Gastroesophageal sphincter (tissue), 4 donors: ENCODE results near the gene NRXN3. TPM values are rescaled to one million over a fixed set of nuclear protein-coding genes. Genes with fewer than 3 reads are reported as not detected.

ENCODE experiments used
- ATAC-seq: fragments of 150-250 bp; one replicate; pipeline ENCODE4 v1.9.1; 2016; ENCODE audit warnings: mild to moderate bottlenecking, moderate library complexity
- H3K27ac ChIP-seq, 4 donors: fragments of 200-600 bp; sonication (generic) in 3 of 4; 1 replicate in 3 of 4; 2 replicates in 1 of 4; pipeline ENCODE4 v1.5.1; 2016 to 2019
- H3K27me3 ChIP-seq: fragments of 200-600 bp; sonication (generic); one replicate; pipeline ENCODE4 v1.5.1; 2019
- H3K36me3 ChIP-seq, 2 donors: fragments of 200-600 bp; sonication (generic); one replicate each; pipeline ENCODE4 v1.5.1; 2019; ENCODE audit warnings: control low read depth in 1 of 2
- H3K4me1 ChIP-seq, 3 donors: fragments of 200-600 bp; sonication (generic); 1 replicate in 2 of 3; 2 replicates in 1 of 3; pipeline ENCODE4 v1.5.1; 2016 to 2019; ENCODE audit warnings: control low read depth in 2 of 3
- H3K4me3 ChIP-seq, 2 donors: fragments of 200-600 bp; sonication (generic); one replicate each; pipeline ENCODE4 v1.5.1; 2019; ENCODE audit warnings: mild to moderate bottlenecking in 1 of 2, moderate library complexity in 1 of 2
- H3K9me3 ChIP-seq, 3 donors: fragments of 200-600 bp; sonication (generic); one replicate each; pipeline ENCODE4 v1.5.1; 2017 to 2019; ENCODE audit warnings: control low read depth in 2 of 3
- EP300 ChIP-seq: sonication (generic); formaldehyde crosslinking; IDR thresholded peaks from one replicate; pipeline ENCODE4 v1.6.1; 2017; ENCODE audit warnings: antibody characterized with exemption, mild to moderate bottlenecking
- POLR2A ChIP-seq, 2 donors: fragments of 450-650 bp; IDR thresholded peaks; one replicate each; pipeline ENCODE4 v1.6.1; 2017; ENCODE audit warnings: antibody characterized with exemption in 2 of 2, mild to moderate bottlenecking in 2 of 2, moderate library complexity in 1 of 2
- POLR2AphosphoS5 ChIP-seq: sonication (generic); formaldehyde crosslinking; IDR thresholded peaks from one replicate; pipeline ENCODE4 v1.6.1; 2017; ENCODE audit warnings: antibody characterized with exemption
- WGBS, 2 donors: methylation state at CpG; one replicate each; pipeline ENCODE4 v1.1.5; 2018; ENCODE audit warnings: low coverage in 1 of 2; 5-methylcytosine and 5-hydroxymethylcytosine counted together
- total RNA-seq, 4 donors: library from RNA; depleted of rRNA; stranded (reverse); fragments of >200 nt; gene quantifications; one replicate each; pipeline ENCODE4 v1.1.0, GENCODE V29; 2016
- TF ChIP-seq, protein P1 (sequence below), 4 experiments: fragments of 200-600 bp in 2 of 4; fragments of 450-650 bp in 2 of 4; sonication (generic) in 1 of 4; IDR thresholded peaks; one replicate each; pipeline ENCODE4 v1.5.1; 2017 to 2019; ENCODE audit warnings: antibody characterized with exemption in 4 of 4, mild to moderate bottlenecking in 2 of 4, moderate library complexity in 2 of 4

Gene NRXN3
- total RNA-seq, 4 donors from 2014 or later, result 74.2 to 192 (median 98.2) TPM

DNA sequence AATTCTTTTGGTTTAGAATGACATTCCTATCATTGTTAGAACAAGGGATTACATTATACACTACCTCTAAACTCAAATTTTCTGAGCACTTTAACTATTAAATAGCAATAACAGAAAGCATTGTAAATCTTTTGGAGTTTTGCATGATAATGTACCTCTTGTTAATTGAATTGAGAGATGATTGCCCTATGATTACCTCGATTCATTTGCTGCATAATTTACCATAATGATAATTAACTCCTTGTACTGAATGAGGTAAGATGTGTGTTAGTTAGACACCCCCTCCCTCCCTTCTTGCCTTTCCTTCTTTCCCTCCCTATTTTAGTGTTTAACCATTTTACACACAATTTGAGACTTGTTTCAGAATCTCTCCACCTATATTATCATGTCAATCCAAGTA, 1572.0 kb downstream of the NRXN3 start:
- Histone ChIP-seq H3K9me3 (peaks cover 0 to 10% (median 0%) of the 10 kb centered on the region in 3 donors), H3K36me3 (no peaks in the 10 kb centered on the region), H3K27me3 (no peaks in the 10 kb centered on the region), H3K4me3 (no peak overlapping the region), H3K27ac (no peak overlapping the region), H3K4me1 (no peaks in the 10 kb centered on the region)
- ATAC-seq, result no peak
- WGBS, 2 donors, result 73 to 100% methylated on average over 1 of the region's 1 CpG
- TF ChIP-seq, protein P1, sequence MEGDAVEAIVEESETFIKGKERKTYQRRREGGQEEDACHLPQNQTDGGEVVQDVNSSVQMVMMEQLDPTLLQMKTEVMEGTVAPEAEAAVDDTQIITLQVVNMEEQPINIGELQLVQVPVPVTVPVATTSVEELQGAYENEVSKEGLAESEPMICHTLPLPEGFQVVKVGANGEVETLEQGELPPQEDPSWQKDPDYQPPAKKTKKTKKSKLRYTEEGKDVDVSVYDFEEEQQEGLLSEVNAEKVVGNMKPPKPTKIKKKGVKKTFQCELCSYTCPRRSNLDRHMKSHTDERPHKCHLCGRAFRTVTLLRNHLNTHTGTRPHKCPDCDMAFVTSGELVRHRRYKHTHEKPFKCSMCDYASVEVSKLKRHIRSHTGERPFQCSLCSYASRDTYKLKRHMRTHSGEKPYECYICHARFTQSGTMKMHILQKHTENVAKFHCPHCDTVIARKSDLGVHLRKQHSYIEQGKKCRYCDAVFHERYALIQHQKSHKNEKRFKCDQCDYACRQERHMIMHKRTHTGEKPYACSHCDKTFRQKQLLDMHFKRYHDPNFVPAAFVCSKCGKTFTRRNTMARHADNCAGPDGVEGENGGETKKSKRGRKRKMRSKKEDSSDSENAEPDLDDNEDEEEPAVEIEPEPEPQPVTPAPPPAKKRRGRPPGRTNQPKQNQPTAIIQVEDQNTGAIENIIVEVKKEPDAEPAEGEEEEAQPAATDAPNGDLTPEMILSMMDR (IDR thresholded peaks at IDR 0.05), result no peak

DNA sequence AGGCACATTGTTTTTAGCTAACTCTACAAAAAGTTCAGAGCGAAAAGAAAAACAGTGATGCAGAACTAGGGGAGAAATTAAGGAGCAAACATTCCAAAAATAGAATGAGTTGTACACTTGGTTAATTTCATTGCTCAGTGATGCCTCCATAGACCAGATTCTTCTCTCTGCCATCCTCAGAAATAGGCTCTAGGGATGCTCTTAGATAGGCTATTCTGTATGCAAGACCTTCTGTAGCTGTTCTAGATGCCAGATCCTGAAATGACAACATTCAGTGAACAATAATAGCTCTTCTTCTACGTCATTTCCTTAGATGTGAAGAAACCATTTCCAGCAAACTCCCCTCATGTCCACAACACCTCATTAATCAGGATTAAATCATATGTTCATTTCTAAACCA, 1574.9 kb downstream of the NRXN3 start:
- Histone ChIP-seq H3K4me3 (no peak overlapping the region), H3K36me3 (no peaks in the 10 kb centered on the region), H3K4me1 (no peaks in the 10 kb centered on the region), H3K27me3 (no peaks in the 10 kb centered on the region), H3K27ac (no peak overlapping the region), H3K9me3 (no peaks in the 10 kb centered on the region)
- 61 to 74% methylated on average over 2 of the region's 2 CpGs for WGBS, 2 donors
- TF ChIP-seq, protein P1 (IDR thresholded peaks at IDR 0.05), result no peak
- TF ChIP-seq POLR2AphosphoS5 (no peak), POLR2A (IDR thresholded peaks at IDR 0.05) (no peak), EP300 (no peak)
- ATAC-seq, result no peak

DNA sequence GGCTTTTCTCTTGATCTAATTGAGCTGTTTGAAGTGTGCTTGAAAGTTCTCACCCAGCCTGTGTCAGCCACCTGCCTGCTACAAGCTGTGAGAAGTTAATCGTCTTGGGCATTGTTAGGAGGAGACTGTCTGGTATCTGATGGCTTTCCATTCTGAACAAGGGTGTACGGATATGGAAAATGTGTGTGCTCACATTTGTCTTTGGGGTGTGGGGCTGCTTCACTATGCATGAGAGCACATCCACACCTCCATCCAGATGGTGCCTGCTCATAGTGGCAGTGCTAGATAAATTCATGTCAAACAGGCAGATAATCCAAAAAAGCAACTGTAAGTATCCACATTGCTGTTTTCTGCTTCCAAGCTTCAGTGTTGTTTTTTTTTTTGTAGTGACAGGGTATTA, 1578.9 kb downstream of the NRXN3 start:
- 50% methylated on average over 1 of the region's 2 CpGs; no CpG with 5 or more reads in 1 of the 2 donors for WGBS, 2 donors
- Histone ChIP-seq H3K36me3 (no peaks in the 10 kb centered on the region), H3K27ac (no peak overlapping the region), H3K27me3 (no peaks in the 10 kb centered on the region), H3K4me1 (no peaks in the 10 kb centered on the region), H3K4me3 (no peak overlapping the region), H3K9me3 (no peaks in the 10 kb centered on the region)
- no peak for TF ChIP-seq POLR2A (IDR thresholded peaks at IDR 0.05)
- TF ChIP-seq, protein P1 (IDR thresholded peaks at IDR 0.05), result no peak
- TF ChIP-seq POLR2AphosphoS5, result no peak
- no peak for TF ChIP-seq EP300
- no peak for ATAC-seq

DNA sequence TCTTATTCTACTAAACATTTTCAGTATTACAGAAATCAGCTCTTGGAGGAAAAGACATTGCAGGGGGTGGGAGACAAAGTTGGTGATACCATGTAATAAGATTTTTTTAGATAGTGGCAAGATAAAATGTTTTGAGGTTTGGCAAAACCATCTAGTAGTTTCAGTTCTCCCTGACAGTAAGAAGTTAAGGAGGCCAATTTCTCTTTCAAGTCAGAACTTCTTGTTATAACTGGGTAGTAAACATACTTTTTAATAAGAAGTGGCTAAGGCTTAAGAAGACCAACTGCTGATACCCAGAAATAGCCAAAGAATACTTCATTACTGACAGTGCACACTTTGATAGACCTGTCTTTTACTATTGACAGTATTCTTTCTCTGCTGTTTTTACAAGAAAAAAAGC, 1588.8 kb downstream of the NRXN3 start:
- no peaks in the 10 kb centered on the region for H3K27me3 ChIP-seq
- no peak overlapping the region for H3K27ac ChIP-seq
- no peak overlapping the region for H3K4me3 ChIP-seq
- no peak for ATAC-seq
- TF ChIP-seq, protein P1 (IDR thresholded peaks at IDR 0.05), result no peak
- no peak for TF ChIP-seq EP300
- no peak for TF ChIP-seq POLR2AphosphoS5
- no peak for TF ChIP-seq POLR2A (IDR thresholded peaks at IDR 0.05)
- no peaks in the 10 kb centered on the region for H3K9me3 ChIP-seq
- H3K36me3 ChIP-seq, result peaks cover 0 to 4% of the 10 kb centered on the region in 2 donors
- peaks cover 0 to 13% (median 0%) of the 10 kb centered on the region in 3 donors for H3K4me1 ChIP-seq

DNA sequence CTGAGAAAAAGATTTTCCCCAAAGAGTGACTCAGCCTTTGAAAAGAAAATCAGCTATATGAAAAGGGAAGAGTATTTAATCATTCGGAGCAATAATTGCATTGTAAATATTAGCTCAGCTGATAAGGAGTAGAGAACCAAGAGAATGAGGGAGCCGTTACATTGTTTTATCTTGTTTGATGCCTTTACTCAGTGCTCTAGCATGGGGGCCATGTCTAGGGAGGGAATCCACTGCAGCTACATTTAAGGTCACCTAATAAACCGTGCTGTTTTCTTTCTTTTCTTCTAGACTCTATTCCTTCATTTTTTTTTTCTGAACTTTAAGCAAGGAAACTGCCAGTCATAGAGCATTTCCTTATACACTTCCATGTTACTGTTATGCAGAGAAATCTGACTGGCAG, 1594.2 kb downstream of the NRXN3 start:
- Histone ChIP-seq H3K27me3 (no peaks in the 10 kb centered on the region), H3K9me3 (no peaks in the 10 kb centered on the region), H3K4me1 (no peaks in the 10 kb centered on the region), H3K36me3 (no peaks in the 10 kb centered on the region), H3K27ac (no peak overlapping the region), H3K4me3 (no peak overlapping the region)
- WGBS, 2 donors, result 65 to 74% methylated on average over 3 of the region's 3 CpGs
- TF ChIP-seq POLR2AphosphoS5 (no peak), POLR2A (IDR thresholded peaks at IDR 0.05) (no peak), EP300 (no peak)
- TF ChIP-seq, protein P1 (IDR thresholded peaks at IDR 0.05), result no peak
- no peak for ATAC-seq
